ENCODE measurements around the gene CPNE5.

- no peak for TF ChIP-seq POLR2A (IDR thresholded peaks at IDR 0.05)
- TF ChIP-seq, protein P1, sequence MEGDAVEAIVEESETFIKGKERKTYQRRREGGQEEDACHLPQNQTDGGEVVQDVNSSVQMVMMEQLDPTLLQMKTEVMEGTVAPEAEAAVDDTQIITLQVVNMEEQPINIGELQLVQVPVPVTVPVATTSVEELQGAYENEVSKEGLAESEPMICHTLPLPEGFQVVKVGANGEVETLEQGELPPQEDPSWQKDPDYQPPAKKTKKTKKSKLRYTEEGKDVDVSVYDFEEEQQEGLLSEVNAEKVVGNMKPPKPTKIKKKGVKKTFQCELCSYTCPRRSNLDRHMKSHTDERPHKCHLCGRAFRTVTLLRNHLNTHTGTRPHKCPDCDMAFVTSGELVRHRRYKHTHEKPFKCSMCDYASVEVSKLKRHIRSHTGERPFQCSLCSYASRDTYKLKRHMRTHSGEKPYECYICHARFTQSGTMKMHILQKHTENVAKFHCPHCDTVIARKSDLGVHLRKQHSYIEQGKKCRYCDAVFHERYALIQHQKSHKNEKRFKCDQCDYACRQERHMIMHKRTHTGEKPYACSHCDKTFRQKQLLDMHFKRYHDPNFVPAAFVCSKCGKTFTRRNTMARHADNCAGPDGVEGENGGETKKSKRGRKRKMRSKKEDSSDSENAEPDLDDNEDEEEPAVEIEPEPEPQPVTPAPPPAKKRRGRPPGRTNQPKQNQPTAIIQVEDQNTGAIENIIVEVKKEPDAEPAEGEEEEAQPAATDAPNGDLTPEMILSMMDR (IDR thresholded peaks at IDR 0.05): no peak
Observed at GRCh38 chr6:36827261-36828079, 11.8 kb downstream of the CPNE5 start.
